HFF-Myc (cell line): ENCODE measurements around the gene MS4A13.
"Not testable (repeated sequence)": the region's sequence is repeated elsewhere in the genome, so short reads cannot be mapped to it uniquely, and the experiment has no call there.

Source experiments
- DNase-seq: peaks from one replicate; pipeline ENCODE4 v3.0.0-alpha.2; 2011; ENCODE audit warnings: low read depth; ENCODE audit errors: extremely low read depth
- H3K4me3 ChIP-seq: replicated peaks from 2 replicates; pipeline ENCODE4 v1.5.1; 2011; ENCODE audit warnings: low read depth, mild to moderate bottlenecking, control low read depth, low read length
- TF ChIP-seq, protein P1 (sequence below): IDR thresholded peaks from 2 replicates; pipeline ENCODE4 v1.5.1; 2012; ENCODE audit warnings: mild to moderate bottlenecking, low read depth, low read length, control low read depth; ENCODE audit errors: missing control alignments

MS4A13 gene

DNA sequence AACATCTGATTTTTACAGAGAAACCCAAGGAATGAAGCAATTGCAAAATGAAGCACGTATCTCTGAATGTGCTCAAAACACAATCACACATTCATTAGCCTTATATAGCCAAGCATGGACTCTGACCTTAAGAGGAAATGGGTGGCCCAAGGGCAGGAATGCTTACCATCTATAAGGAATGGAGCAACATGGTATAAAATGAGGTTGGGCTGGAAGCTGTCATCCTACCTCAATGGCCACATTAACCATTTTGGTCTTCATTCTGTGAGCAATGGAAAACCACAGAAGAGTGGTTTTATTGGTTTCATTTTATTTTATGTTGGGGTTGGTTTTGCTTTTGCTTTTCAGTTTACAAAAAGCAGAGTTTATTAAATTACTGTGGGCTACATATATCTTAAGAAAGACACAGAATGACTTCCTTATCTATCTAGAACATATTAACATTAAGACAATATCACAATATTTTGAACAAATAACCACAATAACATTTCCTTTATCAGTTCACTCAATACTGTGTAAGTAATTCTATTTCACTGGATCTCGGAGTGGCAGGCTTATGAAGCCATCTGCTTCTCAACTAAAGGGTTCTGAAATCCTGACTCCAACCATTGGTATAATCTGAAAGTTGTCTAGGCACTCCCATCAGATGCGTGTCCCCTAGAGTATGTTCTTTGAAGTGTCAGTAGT is 10.8 kb upstream of the MS4A13 start:
- TF ChIP-seq, protein P1, sequence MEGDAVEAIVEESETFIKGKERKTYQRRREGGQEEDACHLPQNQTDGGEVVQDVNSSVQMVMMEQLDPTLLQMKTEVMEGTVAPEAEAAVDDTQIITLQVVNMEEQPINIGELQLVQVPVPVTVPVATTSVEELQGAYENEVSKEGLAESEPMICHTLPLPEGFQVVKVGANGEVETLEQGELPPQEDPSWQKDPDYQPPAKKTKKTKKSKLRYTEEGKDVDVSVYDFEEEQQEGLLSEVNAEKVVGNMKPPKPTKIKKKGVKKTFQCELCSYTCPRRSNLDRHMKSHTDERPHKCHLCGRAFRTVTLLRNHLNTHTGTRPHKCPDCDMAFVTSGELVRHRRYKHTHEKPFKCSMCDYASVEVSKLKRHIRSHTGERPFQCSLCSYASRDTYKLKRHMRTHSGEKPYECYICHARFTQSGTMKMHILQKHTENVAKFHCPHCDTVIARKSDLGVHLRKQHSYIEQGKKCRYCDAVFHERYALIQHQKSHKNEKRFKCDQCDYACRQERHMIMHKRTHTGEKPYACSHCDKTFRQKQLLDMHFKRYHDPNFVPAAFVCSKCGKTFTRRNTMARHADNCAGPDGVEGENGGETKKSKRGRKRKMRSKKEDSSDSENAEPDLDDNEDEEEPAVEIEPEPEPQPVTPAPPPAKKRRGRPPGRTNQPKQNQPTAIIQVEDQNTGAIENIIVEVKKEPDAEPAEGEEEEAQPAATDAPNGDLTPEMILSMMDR: no peak
- DNase-seq: no peak
- no peak overlapping the region for H3K4me3 ChIP-seq

DNA sequence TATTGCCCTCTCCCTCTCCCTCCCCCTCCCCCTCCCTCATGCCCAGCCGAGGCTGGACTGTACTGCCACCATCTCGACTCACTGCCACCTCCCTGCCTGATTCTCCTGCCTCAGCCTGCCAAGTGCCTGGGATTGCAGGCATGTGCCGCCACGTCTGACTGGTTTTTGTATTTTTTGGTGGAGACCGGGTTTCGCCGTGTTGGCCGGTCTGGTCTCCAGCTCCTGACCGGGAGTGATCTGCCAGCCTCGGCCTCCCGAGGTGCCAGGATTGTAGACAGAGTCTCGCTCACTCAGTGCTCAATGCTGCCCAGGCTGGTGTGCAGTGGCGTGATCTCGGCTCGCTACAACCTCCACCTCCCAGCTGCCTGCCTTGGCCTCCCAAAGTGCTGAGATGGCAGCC is 5.6 kb upstream of the MS4A13 start:
- not testable (repeated sequence) for H3K4me3 ChIP-seq, DNase-seq

DNA sequence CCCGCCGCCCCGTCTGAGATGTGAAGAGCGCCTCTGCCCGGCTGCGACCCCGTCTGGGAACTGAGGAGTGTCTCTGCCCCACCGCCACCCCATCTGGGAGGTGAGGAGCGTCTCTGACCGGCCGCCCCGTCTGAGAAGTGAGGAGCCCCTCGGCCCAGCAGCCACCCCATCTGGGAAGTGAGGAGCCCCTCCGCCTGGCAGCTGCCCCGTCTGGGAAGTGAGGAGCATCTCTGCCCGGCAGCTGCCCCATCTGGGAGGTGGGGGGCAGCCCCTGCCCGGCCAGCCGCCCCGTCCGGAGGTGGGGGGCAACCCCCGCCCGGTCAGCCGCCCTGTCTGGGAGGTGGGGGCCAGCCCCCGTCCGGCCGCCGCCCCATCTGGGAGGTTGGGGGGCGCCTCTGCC is 5.0 kb upstream of the MS4A13 start:
- not testable (repeated sequence) for DNase-seq, H3K4me3 ChIP-seq

DNA sequence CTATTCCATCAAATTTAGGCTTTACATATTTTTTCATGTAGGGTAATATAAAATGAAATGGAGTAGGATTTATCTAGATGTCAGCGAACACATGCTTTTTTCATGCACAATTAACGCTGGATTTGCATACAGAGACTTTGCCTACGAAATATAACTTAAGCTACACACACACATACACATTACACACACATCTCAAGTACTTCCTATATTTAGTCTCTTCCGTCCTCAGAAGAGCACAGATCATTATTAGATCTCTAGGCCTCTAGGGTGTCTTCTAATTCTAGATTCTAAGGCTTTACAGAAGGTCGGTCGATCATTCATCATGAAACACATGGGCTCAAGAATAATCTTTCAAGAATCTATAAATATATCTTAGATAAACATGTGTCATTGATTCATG is 3.8 kb upstream of the MS4A13 start:
- no peak for DNase-seq
- TF ChIP-seq, protein P1: no peak

DNA sequence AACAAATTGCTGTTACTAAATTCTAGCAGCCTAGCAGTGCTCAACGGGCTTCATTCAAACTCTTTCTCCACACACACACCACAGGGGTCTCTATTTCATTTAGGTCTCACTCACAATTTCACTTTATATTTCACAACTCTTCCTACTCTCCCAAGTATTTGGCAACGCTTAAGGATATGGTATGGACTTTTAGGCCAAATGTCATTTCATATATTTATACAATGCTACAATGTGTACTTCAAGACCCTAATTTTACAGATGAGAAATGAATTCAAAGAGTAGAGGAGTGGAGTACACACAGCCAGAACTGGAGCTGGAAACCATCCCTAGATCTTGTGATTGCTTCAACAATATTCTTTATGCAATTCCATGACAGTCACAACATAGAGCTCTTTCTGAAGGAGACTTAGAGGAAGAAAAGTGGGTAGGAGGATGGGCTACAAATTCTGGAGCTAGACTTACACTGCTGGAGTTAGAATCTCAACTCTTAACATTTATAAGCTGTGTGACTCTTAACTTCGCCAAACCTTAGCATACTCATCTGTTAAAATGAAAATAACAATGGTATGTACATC is 2.5 kb upstream of the MS4A13 start:
- no peak for DNase-seq
- no peak overlapping the region for H3K4me3 ChIP-seq
- TF ChIP-seq, protein P1: no peak

More for the DNA sequence above, 3.8 kb upstream of the MS4A13 start:
- no peak overlapping the region for H3K4me3 ChIP-seq

DNA sequence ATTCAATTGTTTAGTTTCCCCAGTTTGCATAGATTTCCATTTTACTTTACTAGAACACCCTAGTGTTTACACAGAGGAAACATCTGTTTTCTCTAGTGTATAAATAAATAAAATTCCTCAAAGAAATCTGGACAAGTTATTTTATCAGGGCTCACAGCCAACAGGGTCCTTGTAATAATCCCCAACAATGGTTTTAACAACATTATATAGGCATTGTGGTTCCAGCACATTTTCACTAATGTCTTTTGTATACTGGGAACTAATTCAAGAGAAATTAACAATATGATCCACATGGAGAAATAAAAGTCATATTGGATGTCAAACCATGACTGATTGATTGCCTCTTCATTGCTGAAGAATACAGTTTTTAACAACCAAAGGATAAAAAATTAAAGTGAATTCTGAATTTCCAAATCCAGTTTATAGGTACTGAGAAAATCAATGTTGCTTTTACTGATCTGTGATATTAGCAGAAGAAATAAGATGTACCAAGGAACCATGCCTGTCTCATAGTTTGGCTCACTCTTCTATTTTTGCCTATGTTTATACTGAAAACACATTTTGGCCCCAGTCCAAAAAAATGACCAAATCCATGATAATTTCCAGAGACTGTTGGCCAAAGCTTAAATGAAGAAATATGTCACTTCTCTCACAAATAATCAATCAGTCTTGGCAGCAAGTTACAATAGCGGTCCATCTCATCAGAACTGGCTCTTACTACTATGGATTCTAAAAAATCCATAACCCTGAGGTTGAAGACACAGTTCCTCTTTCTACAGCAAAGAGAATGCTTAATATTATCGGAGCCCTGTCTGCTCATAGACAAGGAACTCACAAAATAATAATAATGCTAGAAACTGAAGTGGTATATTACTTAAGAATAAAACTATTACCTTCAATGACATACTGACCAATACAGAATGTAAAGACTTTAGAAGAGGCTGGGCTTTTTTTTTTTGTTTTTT is 1.4 kb upstream of the MS4A13 start:
- TF ChIP-seq, protein P1: no peak

DNA sequence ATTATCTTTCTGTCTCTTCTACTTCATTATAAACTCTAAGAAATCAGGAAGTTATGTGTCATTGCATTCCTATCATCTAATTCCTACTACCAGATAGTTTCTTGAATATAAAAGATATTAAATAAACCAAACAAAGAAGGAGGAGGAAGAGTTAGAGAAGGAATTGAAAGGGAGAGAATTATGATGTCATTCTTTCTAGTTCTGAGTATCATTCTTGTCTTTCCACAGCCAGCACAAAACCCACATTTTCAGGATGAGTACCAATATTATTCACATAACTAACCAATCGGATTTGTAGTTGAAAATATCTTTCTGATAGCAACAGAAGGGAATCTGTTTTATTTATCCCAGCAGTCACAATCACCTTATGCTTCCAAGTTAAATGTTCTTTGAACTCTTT is 13.3 kb downstream of the MS4A13 start:
- no peak overlapping the region for H3K4me3 ChIP-seq
- TF ChIP-seq, protein P1: no peak
- no peak for DNase-seq

More for the DNA sequence above, 1.4 kb upstream of the MS4A13 start:
- DNase-seq: no peak
- H3K4me3 ChIP-seq: no peak overlapping the region
